ENCODE data around the gene LRBA.

Gene LRBA

GRCh38 chr4:150235317-150235716, 779.8 kb downstream of the LRBA start:
- no peak for DNase-seq (ENCODE audit: low read depth in 2 of 3, low spot score in 1 of 3)

- DNase-seq (ENCODE audit: low read depth in 2 of 3, low spot score in 1 of 3): no peak
Measured at GRCh38 chr4:150234246-150234645, 780.8 kb downstream of the LRBA start.

- DNase-seq (ENCODE audit: low read depth in 2 of 3, low spot score in 1 of 3): no peak
Measured at GRCh38 chr4:150232029-150232428, 783.1 kb downstream of the LRBA start.

GRCh38 chr4:150231107-150231770, 783.8 kb downstream of the LRBA start:
- DNase-seq (ENCODE audit: low read depth in 2 of 3, low spot score in 1 of 3): no peak

- no peak for DNase-seq (ENCODE audit: low read depth in 2 of 3, low spot score in 1 of 3)
Measured at GRCh38 chr4:150230561-150230960, 784.5 kb downstream of the LRBA start.

- DNase-seq (ENCODE audit: low read depth in 2 of 3, low spot score in 1 of 3): no peak
Measured at GRCh38 chr4:150229520-150229919, 785.6 kb downstream of the LRBA start.

- no peak for DNase-seq (ENCODE audit: low read depth in 2 of 3, low spot score in 1 of 3)
Measured at GRCh38 chr4:150224896-150225591, 790.0 kb downstream of the LRBA start.

GRCh38 chr4:150219841-150220240, 795.2 kb downstream of the LRBA start:
- no peak for DNase-seq (ENCODE audit: low read depth in 2 of 3, low spot score in 1 of 3)

- no peak for DNase-seq (ENCODE audit: low read depth in 2 of 3, low spot score in 1 of 3)
Measured at GRCh38 chr4:150218447-150218846, 796.6 kb downstream of the LRBA start.

GRCh38 chr4:150217808-150218207, 797.3 kb downstream of the LRBA start:
- no peak for DNase-seq (ENCODE audit: low read depth in 2 of 3, low spot score in 1 of 3)

GRCh38 chr4:150217192-150217591, 797.9 kb downstream of the LRBA start:
- DNase-seq (ENCODE audit: low read depth in 2 of 3, low spot score in 1 of 3): no peak

GRCh38 chr4:150216726-150217125, 798.4 kb downstream of the LRBA start:
- DNase-seq (ENCODE audit: low read depth in 2 of 3, low spot score in 1 of 3): no peak

GRCh38 chr4:150215601-150216000, 799.5 kb downstream of the LRBA start:
- no peak for DNase-seq (ENCODE audit: low read depth in 2 of 3, low spot score in 1 of 3)
